Activated naive CD8-positive, alpha-beta T cell treated with anti-CD3 and anti-CD28 coated beads, Interleukin-2, amount 50 U/mL, for 24 hours (primary cell): ENCODE results near the gene ZSCAN22.
A peak's percentile ranks its signal among the peaks of the same experiment; 100 is the strongest.

ENCODE experiments used
- ATAC-seq: fragments of 150-1000 bp; cut with Tn5 transposase; one replicate; pipeline ENCODE4 v1.10.0; 2021
- DNase-seq: peaks from one replicate; pipeline ENCODE4 v3.0.0; 2021
- H3K27ac Mint-ChIP-seq: one replicate; pipeline ENCODE4 v1.8.0; 2021; ENCODE audit warnings: mild to moderate bottlenecking, mixed read lengths
- H3K27me3 Mint-ChIP-seq: one replicate; pipeline ENCODE4 v1.8.0; 2021; ENCODE audit warnings: mixed read lengths
- H3K36me3 Mint-ChIP-seq: one replicate; pipeline ENCODE4 v1.8.0; 2021; ENCODE audit warnings: low read depth, mixed read lengths
- H3K4me1 Mint-ChIP-seq: one replicate; pipeline ENCODE4 v1.8.0; 2021; ENCODE audit warnings: mixed read lengths
- H3K4me3 Mint-ChIP-seq: one replicate; pipeline ENCODE4 v1.8.0; 2021; ENCODE audit warnings: mild to moderate bottlenecking, moderate library complexity, mixed read lengths
- H3K9me3 Mint-ChIP-seq: one replicate; pipeline ENCODE4 v1.8.0; 2021; ENCODE audit warnings: mixed read lengths

The ZSCAN22 gene

GRCh38 chr19:58385891-58386575 lies 59.2 kb downstream of the ZSCAN22 start:
- Mint-ChIP-seq H3K27ac (peak overlapping the region; percentile 99), H3K27me3 (no peaks in the 10 kb centered on the region), H3K36me3 (peaks cover 35% of the 10 kb centered on the region), H3K4me3 (peak overlapping the region; percentile 98), H3K9me3 (no peaks in the 10 kb centered on the region), H3K4me1 (peaks cover 60% of the 10 kb centered on the region)
- DNase-seq (peak; percentile 49), ATAC-seq (no peak)

GRCh38 chr19:58386576-58387337 lies 60.0 kb downstream of the ZSCAN22 start, which contains the start of gene RPS5:
TSS of gene RPS5 (plus strand) at chr19:58387269. CDS start at chr19:58388138, 869 bp downstream.
- no peaks in the 10 kb centered on the region for H3K9me3 Mint-ChIP-seq
- H3K4me3 Mint-ChIP-seq, result peak within 1 kb of the TSS; percentile 98
- peaks cover 41% of the 10 kb centered on the region for H3K36me3 Mint-ChIP-seq
- no peaks in the 10 kb centered on the region for H3K27me3 Mint-ChIP-seq
- peak within 1 kb of the TSS; percentile 99 for H3K27ac Mint-ChIP-seq
- ATAC-seq (peak; percentile 93), DNase-seq (peak; percentile 94)
- peaks cover 60% of the 10 kb centered on the region for H3K4me1 Mint-ChIP-seq

GRCh38 chr19:58387338-58388174 lies 60.8 kb downstream of the ZSCAN22 start:
- H3K27me3 Mint-ChIP-seq, result no peaks in the 10 kb centered on the region
- H3K27ac Mint-ChIP-seq, result peak overlapping the region; percentile 99
- no peak for ATAC-seq
- peak overlapping the region; percentile 98 for H3K4me3 Mint-ChIP-seq
- DNase-seq, result no peak
- no peaks in the 10 kb centered on the region for H3K9me3 Mint-ChIP-seq
- H3K4me1 Mint-ChIP-seq, result peaks cover 57% of the 10 kb centered on the region
- H3K36me3 Mint-ChIP-seq, result peaks cover 48% of the 10 kb centered on the region

- Mint-ChIP-seq H3K27me3 (no peaks in the 10 kb centered on the region), H3K4me1 (peaks cover 55% of the 10 kb centered on the region), H3K36me3 (peaks cover 54% of the 10 kb centered on the region), H3K9me3 (no peaks in the 10 kb centered on the region), H3K4me3 (peak overlapping the region; percentile 98), H3K27ac (peak overlapping the region; percentile 99)
- DNase-seq (no peak), ATAC-seq (no peak)
Measured at GRCh38 chr19:58388175-58388526, 61.4 kb downstream of the ZSCAN22 start.
